ENCODE data around the gene ZP1.

DNA sequence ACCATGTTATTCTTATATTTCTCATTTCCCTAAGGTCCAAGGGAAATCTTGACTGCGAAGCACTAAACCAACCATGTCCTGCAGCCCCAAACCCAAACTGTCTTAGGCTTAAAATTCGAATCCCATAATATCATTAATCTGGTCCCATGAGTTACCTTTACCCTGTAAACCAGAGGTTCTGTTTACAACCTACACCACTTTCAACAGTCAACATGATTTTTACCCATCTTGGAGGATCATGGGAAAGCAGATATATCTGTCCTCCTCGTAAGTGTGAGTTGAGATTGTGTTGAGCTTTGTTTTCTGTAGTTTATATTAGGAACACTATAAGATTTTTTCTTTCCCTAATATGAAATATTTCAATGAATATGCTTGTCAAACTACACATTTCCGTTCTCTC, 32.6 kb downstream of the ZP1 start:
- TF ChIP-seq POLR2AphosphoS5 (IDR thresholded peaks at IDR 0.05) (no peak), CTCF (IDR thresholded peaks at IDR 0.05) (no peak), EP300 (IDR thresholded peaks at IDR 0.05) (no peak), POLR2A (IDR thresholded peaks at IDR 0.05) (no peak)

Data from upper lobe of left lung (tissue), 4 donors.